CD4-positive, alpha-beta T cell treated with Interleukin-4 for 4 hours (primary cell): ENCODE results near the gene VPS26B.
"Not testable (repeated sequence)": the region's sequence is repeated elsewhere in the genome, so short reads cannot be mapped to it uniquely, and the experiment has no call there.

Source experiments
- DNase-seq: peaks from one replicate; pipeline ENCODE4 v3.0.0-alpha.2; 2020

Gene VPS26B

DNA sequence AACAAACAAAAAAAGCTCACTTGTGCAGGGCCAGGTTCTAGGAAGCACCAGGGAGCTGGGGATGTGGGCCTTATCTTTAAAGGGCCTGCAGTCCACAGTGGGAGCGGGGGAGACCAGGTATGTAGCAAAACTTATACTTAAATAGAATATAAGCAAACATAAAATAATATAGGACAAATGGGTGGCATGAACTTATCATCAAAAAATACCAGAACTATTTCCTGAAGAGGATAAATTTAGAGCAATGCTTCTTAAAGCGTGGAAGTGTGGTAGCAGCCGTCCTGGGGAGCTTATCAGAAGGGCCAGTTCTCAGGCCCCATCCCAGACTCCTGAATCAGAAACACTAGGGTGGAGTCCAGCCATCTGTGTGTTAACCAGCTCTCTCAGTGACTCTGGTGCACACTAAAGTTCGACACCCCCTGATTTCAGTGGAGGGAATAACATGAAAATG, 9.3 kb downstream of the VPS26B start:
- no peak for DNase-seq

DNA sequence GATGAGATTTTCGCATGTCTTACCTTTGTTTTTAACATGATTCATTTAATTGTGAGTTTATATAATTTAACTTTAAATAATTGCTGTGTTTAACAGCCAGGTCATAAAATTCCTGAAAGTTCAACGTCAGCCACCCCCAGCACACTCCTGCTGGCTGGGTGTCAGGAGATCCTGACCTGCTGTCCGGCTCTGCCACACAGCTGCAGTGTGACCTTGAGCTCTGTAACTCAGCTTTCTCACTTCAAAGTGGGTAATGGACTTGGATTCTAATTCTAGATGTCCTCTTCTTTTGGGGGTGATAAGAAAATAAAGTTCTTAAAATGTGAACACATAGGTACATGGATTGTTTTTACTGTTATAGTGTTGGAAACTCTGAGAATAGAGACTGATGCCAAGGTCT, 10.9 kb downstream of the VPS26B start:
- no peak for DNase-seq

DNA sequence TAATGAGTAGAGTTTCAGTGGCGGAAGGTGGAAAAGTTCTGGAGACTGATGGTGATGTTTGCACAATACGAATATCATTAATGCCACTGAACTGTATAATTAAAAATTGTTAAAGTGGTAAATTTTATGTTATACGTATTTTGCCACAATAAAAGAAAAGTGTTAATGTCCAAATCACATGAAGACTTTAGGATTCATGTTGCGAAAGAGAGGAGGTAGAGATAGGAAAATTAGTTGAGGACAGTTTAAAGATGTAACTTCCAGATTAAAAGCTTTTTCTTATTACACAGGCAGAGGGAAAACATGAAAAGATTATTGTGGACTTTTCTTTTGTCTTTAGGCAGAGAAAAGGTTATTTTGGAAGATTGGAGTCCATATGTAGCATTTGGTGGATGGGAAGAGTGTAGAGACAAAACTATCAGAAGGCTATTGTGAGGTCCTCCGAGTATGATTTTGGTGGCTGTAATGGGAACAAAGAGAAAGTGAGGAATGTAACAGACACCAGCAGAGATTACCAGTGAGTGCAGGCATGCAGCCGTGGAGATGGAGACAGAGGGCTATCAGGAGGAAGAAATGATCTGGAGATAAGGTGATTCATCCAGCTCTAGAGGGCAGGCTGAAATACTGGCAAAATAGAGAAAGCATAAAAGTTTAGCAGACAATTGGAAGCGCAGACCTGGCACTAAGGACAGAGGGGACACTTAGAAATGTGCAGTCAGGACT, 12.5 kb downstream of the VPS26B start:
- no peak for DNase-seq

DNA sequence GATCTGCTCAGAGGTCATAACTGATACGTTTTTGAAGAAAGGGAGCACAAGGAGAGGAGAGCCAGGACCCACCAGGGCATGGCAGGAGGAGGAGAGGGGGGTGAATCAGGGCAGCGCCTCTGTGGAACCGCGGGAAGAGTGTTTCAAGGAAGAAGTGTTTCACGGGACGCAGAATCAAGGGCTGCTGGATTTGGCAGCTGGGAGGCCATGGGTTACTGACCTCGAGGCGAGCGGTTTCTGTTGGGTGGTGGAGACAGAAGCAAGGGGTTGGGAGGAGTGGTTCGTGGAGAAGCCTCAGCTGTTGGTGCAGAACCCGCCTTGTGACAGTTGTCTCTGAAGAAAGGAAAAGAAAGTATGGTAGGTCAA, 13.1 kb downstream of the VPS26B start:
- DNase-seq, result no peak

DNA sequence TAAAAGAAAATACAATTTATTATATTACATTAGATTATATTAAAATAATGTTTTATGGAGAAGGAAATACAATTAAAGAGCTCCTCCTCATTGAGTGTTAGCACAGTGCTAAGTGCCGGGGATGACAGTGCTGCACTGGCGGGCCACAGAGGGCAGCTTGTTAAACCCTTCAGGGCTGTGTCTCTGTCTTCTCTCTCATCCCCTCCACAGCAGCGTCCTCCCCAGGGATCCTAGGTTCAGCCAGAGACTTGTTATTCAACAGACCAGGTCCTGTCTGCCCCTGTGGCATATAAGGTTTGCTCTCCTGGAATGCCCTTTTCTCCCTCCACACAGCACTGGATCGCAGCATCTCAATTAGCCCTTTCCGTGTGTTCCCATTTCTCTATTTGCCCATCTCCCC, 14.5 kb downstream of the VPS26B start:
- DNase-seq, result no peak

DNA sequence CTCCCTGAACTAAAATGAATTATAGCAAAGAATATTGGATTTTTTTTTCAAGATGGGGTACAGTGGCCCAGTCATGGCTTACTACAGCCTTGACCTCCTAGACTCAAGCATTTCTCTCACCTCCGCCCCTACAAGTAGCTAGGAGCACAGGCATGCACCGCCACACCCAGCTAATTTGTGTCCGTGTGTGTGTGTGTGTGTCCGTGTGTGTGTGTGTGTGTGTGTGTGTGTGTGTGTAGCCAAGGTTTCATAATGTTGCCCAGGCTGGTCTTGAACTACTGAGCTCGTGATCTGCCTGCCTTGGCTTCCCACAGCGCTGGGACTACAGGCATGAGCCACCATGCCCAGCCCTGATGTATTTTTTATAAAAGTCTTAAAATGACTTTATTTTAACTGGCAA, 16.1 kb downstream of the VPS26B start:
- DNase-seq, result no peak

DNA sequence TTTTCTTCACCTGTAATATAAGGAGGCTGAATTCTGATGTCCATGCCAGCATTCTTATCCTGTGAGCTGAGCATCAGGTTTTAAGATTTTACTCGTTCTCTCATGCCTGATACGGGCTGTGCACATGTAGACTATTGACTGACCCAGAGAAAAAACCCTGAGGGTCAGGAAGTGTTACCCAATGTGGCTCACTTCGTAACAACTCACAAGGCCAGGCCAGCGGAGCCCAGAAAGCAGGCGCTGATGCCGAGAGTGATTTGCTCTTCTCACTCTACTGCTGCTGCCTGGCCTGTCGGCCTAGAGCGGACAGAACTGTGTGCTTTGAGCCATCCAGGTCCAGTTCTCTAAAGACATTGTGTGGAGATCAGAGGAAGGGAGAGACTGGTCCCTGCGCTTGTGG, 17.9 kb downstream of the VPS26B start:
- DNase-seq, result no peak

DNA sequence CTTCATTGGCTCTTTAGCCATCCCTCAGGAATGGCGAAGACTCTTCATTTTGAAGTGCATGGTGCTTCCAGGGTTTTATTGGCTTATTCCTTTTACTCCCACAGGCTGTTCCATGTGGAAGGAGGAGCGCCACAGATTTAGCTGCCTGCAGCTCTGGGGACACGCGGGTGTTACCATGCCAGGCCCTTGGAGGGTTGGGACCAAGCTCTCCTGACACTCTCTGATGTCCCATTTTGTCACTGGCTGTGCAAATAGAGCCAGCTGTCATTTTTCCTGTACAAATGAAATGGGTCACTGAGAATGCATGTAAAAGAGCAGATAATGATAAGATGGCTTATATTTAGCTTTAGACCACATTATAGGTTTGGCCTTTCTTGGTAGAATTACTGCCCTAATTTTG, 19.4 kb downstream of the VPS26B start:
- no peak for DNase-seq

DNA sequence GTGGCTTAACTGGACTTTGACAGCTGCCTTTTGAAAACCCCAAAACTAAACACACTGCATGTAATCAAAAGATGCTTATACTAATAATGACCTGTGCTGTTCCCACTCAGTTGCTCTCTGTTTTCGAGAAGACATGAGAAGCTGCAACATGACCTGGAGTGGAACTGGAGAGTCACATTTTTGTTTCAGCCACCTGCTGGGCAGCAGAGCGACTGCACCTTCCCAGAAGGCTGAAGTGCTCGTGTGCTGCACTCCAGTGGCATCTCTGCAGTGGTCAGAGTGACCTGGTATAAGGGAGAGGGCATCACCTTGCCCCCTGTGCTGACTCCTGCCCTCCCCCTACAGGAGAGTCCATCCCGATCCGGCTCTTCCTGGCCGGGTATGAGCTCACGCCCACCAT, 20.1 kb downstream of the VPS26B start:
- no peak for DNase-seq

DNA sequence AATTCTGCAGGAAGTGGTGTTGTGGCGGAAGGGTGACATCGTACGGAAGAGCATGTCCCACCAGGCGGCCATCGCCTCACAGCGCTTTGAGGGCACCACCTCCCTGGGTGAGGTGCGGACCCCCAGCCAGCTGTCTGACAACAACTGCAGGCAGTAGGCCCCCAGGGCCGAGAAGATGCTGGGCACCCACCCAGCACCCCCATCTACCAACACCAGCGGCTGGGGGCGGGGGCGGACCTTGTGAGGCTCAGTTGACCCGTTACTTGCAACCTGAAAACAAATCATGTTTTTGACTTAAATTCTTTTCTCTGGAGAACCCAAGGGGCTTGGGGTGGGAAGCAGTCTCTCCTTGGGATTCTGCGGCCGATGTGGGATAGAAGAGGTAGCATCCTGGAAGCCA, 21.0 kb downstream of the VPS26B start:
- no peak for DNase-seq

DNA sequence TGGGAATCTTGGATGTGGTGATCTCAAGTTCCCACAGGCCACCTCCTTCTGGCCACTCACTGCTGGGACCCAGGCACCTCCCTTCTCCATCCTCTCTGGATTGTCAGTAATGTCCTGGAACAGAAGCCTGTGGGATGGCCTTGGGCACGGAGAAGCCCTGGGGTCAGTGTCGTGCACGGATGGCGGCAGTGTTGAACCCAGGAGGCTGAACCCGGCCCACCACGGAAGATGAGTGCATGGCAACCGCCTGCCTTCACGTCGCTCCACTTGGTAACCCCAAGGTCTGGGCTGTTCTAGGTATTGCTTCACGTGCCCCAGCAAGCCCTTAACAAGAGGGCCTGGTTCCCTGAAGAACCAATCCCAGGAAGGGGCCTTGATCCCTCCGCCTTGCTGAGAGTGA, 21.6 kb downstream of the VPS26B start:
- no peak for DNase-seq

DNA sequence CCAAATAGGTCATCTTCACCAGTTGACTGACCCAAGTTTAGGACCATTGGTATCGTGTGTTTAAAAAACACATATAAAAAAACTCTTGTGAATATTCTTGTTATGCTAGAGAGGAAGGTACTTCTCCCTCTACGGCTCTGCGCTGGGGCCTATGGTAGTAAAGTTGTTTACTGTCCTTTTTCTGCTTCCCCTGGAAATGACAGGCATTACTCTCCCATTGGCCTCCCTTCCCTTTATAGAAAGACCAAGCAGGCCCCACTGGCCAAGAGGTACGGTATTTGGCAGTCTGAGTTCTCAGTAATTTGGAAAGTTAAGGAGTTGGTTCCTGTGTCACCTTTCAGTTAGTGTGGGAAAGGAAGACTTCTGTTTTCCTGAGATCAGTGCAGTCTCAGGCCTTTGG, 22.2 kb downstream of the VPS26B start:
- DNase-seq, result no peak

DNA sequence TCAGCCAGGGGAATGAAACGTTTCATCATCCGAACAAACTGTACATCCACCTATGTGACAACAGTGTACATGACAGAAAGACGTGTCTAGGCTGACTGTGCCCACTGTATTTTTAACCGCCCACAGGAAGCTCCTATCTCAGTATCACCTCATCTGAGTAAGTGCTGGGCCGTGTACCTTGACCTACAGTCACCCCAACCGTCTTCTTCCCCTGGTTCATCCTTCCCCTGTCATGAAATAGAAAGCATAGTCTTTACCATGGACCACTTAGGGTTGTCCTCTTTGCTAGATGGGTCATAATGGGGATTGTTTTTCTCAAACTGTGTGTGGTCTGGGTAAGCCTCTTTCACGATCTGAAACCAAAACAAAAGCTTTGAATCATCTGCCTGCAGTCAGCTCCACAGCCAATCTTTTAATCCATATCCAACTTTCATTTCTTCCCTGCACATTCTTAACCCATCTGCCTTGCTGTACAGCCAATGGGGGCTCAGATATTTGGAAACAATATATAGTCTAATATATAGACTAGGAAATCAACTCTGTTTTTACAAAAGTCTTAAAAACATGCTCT, 24.5 kb downstream of the VPS26B start:
- DNase-seq, result no peak

DNA sequence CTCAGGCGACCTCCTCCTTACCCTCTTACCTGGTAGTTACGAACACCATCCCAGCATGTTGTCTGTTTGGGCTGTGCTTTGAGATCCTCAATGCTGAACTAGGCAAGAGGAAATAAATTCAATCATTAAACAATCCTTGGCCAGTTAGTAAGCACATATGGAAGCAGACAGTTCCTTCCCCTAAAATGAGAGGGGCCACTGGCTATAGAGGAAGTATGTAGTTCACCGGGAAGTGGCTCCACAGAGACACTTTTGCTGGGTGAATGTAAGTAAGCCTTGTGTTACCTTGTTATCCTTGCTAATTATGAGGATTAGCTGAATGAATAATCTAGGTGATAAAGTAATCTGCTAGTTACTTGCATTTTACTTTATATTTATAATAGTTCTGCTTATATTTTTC, 25.8 kb downstream of the VPS26B start:
- DNase-seq, result no peak

DNA sequence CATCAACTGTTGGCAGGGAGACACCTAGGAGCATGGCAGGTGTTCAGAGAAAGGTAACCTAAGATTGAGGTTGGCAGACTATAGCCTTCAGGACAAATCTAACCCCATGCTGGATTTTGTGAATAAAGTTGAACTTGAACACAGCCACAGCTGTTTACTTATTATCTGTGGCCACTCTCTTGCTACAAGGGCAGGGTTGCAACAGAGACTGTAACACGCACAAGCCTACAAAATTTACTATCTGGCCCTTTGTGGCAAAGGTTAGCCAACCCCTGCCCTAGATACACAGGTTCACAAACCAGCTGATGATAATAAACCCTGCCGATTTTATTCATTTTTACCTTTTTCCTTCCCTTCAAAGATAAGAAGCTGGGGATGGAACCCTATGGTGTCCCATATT, 26.2 kb downstream of the VPS26B start:
- DNase-seq, result no peak

DNA sequence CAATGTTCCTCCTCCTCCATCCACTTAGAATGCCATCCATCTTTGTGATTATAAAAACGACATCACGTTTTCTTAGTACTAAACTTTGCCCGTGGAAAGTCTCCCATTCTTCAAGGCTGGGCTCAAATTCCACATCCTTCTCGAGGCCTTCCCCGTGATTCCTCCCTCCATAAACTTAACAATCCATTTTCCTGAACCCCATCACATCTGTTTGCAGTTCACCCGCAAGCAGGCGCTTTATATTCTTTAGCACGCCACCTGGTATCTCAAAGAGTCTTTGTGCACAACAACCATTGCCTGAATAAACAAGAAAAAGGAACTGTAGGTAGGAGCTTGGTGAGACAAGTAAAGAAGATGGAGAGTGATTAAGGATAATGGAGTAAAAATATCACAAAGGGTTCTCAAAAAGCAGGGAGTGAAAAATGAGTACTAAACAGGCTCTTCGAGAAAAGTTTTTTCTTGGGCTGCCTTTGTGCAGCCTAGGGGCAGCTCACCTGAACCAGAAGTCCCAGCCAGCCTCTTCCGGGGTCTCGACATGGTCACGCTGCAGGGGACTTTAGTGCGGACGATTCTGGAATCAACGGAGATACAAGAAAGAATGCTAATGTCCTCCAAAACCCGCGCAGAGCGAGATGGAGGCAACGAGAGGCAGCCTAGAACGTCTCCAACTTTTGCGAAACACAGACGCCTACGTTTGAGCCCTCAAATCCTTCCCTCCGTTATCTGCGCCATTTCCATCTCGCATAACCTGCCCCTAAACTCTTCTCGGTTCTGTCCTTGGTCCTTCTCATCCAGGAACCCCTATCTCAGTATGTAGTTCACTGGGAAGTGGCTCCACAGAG, 28.1 kb downstream of the VPS26B start:
- no peak for DNase-seq

DNA sequence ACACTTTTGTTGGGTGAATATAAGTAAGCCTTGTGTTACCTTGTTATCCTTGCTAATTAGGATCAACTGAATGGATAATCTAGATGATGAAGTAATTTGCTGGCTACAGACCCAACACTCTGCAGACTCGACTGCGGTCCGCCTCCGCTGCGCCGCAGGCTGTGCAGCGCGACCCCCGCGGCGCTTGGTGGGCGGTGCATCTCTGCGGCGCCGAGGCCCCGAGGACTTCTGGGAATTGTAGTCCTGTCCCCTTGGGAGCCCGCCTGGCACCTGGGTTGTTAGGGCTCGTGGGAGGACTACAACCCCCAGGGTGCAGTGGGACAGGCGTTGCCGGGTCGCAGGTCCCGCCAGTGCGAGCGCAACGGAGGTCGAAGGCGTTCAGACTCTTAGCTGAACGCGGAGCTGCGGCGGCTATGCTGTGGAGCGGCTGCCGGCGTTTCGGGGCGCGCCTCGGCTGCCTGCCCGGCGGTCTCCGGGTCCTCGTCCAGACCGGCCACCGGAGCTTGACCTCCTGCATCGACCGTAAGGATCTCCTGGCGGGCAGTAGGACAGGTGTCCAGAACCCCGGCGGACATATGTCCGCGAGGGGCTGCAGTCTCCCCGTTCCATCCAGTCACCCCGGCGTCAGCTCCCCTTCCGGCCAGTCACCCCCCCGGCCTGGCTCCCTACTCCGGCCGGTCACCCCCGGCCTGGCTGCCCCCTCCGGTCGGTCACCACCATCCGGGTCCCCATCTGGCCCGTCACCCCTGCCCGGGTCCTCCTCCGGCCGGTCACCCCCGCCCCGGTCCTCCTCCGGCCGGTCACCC, 28.9 kb downstream of the VPS26B start, which contains the start of the genes ACAD8 and THYN1:
TSS of gene ACAD8 (plus strand) at position 381 of the 806 bp plus-strand sequence. CDS start at position 414, 33 bp downstream.
TSS of gene THYN1 (minus strand) at position 165 of the 806 bp plus-strand sequence. CDS start 470 bp downstream, outside the sequence.
- peak; percentile 96 for DNase-seq

DNA sequence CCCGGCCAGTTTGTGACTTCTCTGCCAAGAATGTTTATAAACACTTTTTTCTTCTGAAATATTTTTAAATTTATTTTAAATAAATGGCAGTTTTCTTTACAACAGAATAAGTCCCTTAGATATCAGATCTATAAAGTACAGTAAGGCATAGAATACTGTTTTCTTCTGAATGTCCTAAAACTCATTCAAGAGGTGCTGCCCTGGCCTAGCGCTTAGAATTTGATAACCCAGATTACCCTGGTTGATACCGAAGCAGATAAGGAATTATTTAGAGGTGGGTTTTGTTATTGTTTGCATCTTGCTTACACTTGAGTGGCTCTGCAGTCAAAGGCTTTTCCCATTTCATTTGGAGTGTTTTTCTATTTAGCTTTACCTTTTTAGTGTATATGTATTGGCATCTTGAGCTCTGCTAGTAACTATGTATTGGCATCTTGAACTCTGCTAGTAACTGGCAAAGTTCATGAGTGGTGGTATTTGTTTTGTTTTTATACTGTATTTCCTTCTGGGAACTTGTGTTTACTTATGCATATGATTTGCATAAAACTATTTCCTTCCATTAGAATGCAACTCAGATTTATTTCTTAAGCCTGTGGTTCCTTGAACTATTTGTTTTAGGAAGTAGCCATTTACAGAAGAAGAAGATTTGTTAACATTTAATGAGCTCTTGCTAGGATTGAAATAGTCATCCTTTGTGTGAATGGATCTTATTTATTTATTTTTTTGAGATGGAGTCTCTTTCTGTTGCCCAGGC, 30.1 kb downstream of the VPS26B start:
- DNase-seq, result no peak

DNA sequence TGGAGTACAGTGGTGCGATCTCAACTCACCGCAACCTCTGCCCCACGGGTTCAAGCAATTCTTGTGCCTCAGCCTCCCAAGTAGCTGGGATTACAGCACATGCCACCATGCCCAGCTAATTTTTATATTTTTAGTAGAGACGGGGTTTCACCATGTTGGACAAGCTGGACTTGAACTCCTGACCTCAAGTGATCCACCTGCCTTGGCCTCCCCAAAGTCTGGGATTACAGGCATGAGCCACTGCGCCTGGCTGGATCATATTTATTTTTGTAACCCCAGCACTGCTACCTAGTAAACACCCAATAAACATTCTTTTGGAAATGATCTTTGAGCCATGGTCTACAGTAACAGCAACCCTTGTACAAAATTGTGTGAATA, 30.7 kb downstream of the VPS26B start:
- not testable (repeated sequence) for DNase-seq

DNA sequence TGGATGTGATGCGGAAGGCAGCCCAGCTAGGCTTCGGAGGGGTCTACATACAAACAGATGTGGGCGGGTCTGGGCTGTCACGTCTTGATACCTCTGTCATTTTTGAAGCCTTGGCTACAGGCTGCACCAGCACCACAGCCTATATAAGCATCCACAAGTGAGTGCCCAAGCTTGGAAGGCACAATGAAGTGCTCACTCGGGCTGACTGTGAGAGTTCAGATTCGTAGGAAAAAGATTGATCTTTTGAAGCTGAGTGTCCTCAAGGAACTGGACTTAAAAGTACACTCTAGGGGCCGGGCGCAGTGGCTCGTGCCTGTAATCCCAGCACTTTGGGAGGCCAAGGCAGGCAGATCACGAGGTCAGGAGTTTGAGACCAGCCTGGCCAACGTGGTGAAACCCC, 32.6 kb downstream of the VPS26B start:
- no peak for DNase-seq

DNA sequence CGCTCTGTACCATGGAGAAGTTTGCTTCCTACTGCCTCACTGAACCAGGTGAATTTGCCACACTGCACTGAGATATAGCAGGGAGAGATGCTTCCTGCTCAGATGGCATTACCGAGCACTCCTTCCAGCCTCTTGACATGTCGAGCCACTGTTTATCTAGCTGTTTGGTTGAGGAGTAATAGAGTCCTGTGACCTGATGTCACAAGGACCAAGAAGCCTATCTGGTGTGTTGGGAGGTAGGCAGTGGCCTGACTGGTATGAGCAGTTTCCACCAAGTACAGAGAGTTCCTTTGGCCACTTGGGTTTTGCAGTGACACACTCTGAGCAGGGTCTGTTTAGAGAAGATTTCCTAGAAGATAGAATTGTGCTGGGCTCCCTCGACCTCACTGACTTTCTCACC, 34.1 kb downstream of the VPS26B start:
- DNase-seq, result no peak

DNA sequence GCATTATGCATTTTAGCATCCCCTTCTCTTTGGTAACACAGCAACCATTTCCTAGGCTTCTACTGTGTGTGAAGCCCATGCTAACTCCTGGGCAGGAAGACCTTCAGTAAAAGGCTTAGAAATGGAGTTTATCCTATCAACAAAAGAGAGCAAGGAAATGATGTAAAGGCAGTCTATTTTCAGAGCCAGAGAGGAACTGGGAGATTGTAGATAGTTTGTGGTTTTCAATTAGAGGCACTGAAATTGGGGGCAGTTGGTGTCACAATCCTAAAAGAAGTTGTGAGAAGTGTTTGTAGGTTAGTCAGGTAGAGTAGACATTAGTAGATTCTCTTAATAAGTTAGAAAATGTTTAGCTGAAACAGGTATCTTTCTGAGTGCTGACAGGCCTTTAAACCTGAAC, 36.0 kb downstream of the VPS26B start:
- DNase-seq, result no peak
